ENCODE data around the gene SLC66A2. TPM values are rescaled to one million over a fixed set of nuclear protein-coding genes. Genes with fewer than 3 reads are reported as not detected.

Gene SLC66A2
- total RNA-seq, 1 experiment from 2014 or later, result 18.3 TPM

GRCh38 chr18:79955302-79956075 is 4.0 kb upstream of the SLC66A2 start:
- in situ Hi-C loops (cut with HindIII; ENCODE audit: low pct_unique_long_range_greater_than_20kb, low sequenced_read_pairs), result no loop called here
- no peak for DNase-seq (ENCODE audit: low read depth, low spot score)

- DNase-seq (ENCODE audit: low read depth, low spot score), result peak; percentile 13
- in situ Hi-C loops (cut with HindIII; ENCODE audit: low pct_unique_long_range_greater_than_20kb, low sequenced_read_pairs), result no loop called here
Observed at GRCh38 chr18:79954791-79955190, 3.3 kb upstream of the SLC66A2 start.

GRCh38 chr18:79953971-79954651 is 2.7 kb upstream of the SLC66A2 start:
- in situ Hi-C loops (cut with HindIII; ENCODE audit: low pct_unique_long_range_greater_than_20kb, low sequenced_read_pairs), result no loop called here
- peak; percentile 56 for DNase-seq (ENCODE audit: low read depth, low spot score)

GRCh38 chr18:79952996-79953559 is 1.6 kb upstream of the SLC66A2 start:
- in situ Hi-C loops (cut with HindIII; ENCODE audit: low pct_unique_long_range_greater_than_20kb, low sequenced_read_pairs), result no loop called here
- DNase-seq (ENCODE audit: low read depth, low spot score), result no peak

- no peak for DNase-seq (ENCODE audit: low read depth, low spot score)
Observed at GRCh38 chr18:79952456-79952995, 1.1 kb upstream of the SLC66A2 start.

GRCh38 chr18:79950515-79951341 is 725 bp downstream of the SLC66A2 start:
- DNase-seq (ENCODE audit: low read depth, low spot score), result peak; percentile 4
- in situ Hi-C loops (cut with HindIII; ENCODE audit: low pct_unique_long_range_greater_than_20kb, low sequenced_read_pairs), result no loop called here

More at GRCh38 chr18:79952456-79952995, 1.1 kb upstream of the SLC66A2 start:
- in situ Hi-C loops (cut with HindIII; ENCODE audit: low pct_unique_long_range_greater_than_20kb, low sequenced_read_pairs), result no loop called here

- in situ Hi-C loops (cut with HindIII; ENCODE audit: low pct_unique_long_range_greater_than_20kb, low sequenced_read_pairs), result no loop called here
- DNase-seq (ENCODE audit: low read depth, low spot score), result no peak
Observed at GRCh38 chr18:79949697-79950487, 1.6 kb downstream of the SLC66A2 start.

GRCh38 chr18:79948719-79949411 is 2.6 kb downstream of the SLC66A2 start:
- DNase-seq (ENCODE audit: low read depth, low spot score), result no peak

GRCh38 chr18:79947881-79948610 is 3.4 kb downstream of the SLC66A2 start:
- no peak for DNase-seq (ENCODE audit: low read depth, low spot score)
- in situ Hi-C loops (cut with HindIII; ENCODE audit: low pct_unique_long_range_greater_than_20kb, low sequenced_read_pairs), result no loop called here

More at GRCh38 chr18:79948719-79949411, 2.6 kb downstream of the SLC66A2 start:
- in situ Hi-C loops (cut with HindIII; ENCODE audit: low pct_unique_long_range_greater_than_20kb, low sequenced_read_pairs), result no loop called here

GRCh38 chr18:79947054-79947755 is 4.2 kb downstream of the SLC66A2 start:
- no peak for DNase-seq (ENCODE audit: low read depth, low spot score)
- in situ Hi-C loops (cut with HindIII; ENCODE audit: low pct_unique_long_range_greater_than_20kb, low sequenced_read_pairs), result no loop called here

GRCh38 chr18:79945118-79946042 is 6.1 kb downstream of the SLC66A2 start:
- in situ Hi-C loops (cut with HindIII; ENCODE audit: low pct_unique_long_range_greater_than_20kb, low sequenced_read_pairs), result no loop called here
- DNase-seq (ENCODE audit: low read depth, low spot score), result no peak

GRCh38 chr18:79944746-79945117 is 6.7 kb downstream of the SLC66A2 start:
- in situ Hi-C loops (cut with HindIII; ENCODE audit: low pct_unique_long_range_greater_than_20kb, low sequenced_read_pairs), result no loop called here
- DNase-seq (ENCODE audit: low read depth, low spot score), result no peak

GRCh38 chr18:79944126-79944731 is 7.2 kb downstream of the SLC66A2 start:
- no peak for DNase-seq (ENCODE audit: low read depth, low spot score)
- in situ Hi-C loops (cut with HindIII; ENCODE audit: low pct_unique_long_range_greater_than_20kb, low sequenced_read_pairs), result no loop called here

- DNase-seq (ENCODE audit: low read depth, low spot score), result no peak
- in situ Hi-C loops (cut with HindIII; ENCODE audit: low pct_unique_long_range_greater_than_20kb, low sequenced_read_pairs), result no loop called here
Observed at GRCh38 chr18:79943608-79944125, 7.8 kb downstream of the SLC66A2 start.

All from SK-MEL-5 (cell line).